DND-41 (cell line): Measurements from ENCODE around the gene TSC2.
"Not testable (repeated sequence)": the region's sequence is repeated elsewhere in the genome, so short reads cannot be mapped to it uniquely, and the experiment has no call there.

Experiments used
- ATAC-seq: fragments of 200-7000 bp; cut with Tn5 transposase; 3 replicates; pipeline ENCODE4 v1.9.1; 2021; ENCODE audit warnings: low read depth; ENCODE audit not compliant: insufficient read depth
- DNase-seq: peaks from one replicate; pipeline ENCODE4 v3.0.0-alpha.2; 2020
- H2AFZ ChIP-seq: 2 replicates; pipeline ENCODE4 v1.6.0; 2012; ENCODE audit warnings: low read depth, low read length
- H3K27ac ChIP-seq: 2 replicates; pipeline ENCODE4 v1.5.1; 2012; ENCODE audit warnings: low read length, inconsistent platforms
- H3K27me3 ChIP-seq: fragments of 200-600 bp; sonication (generic); 2 replicates; pipeline ENCODE4 v1.6.0; 2012; ENCODE audit warnings: low read length, mild to moderate bottlenecking, inconsistent platforms; ENCODE audit not compliant: insufficient read depth, poor library complexity
- H3K36me3 ChIP-seq: 2 replicates; pipeline ENCODE4 v1.5.1; 2012; ENCODE audit warnings: low read length, inconsistent platforms; ENCODE audit not compliant: insufficient read depth
- H3K4me1 ChIP-seq: 2 replicates; pipeline ENCODE4 v1.5.1; 2012; ENCODE audit warnings: mild to moderate bottlenecking, low read length; ENCODE audit not compliant: insufficient read depth
- H3K4me2 ChIP-seq: 2 replicates; pipeline ENCODE4 v1.6.0; 2012; ENCODE audit warnings: mild to moderate bottlenecking, moderate library complexity, low read length, inconsistent platforms; ENCODE audit not compliant: insufficient read depth
- H3K4me3 ChIP-seq, 2 experiments: fragments of 200-600 bp in 1 of 2; shearing (Covaris generic) in 1 of 2; 2 replicates each; pipeline ENCODE4 v1.5.1; 2012 to 2016; ENCODE audit warnings: inconsistent platforms in 2 of 2, low read length in 2 of 2, mild to moderate bottlenecking in 2 of 2, low read depth in 1 of 2, moderate library complexity in 1 of 2
- H3K79me2 ChIP-seq: 2 replicates; pipeline ENCODE4 v1.6.0; 2012; ENCODE audit warnings: low read length, inconsistent platforms; ENCODE audit not compliant: insufficient read depth
- H3K9ac ChIP-seq: 2 replicates; pipeline ENCODE4 v1.6.0; 2012; ENCODE audit warnings: low read depth, mild to moderate bottlenecking, inconsistent platforms, low read length, moderate library complexity
- H3K9me3 ChIP-seq: 2 replicates; pipeline ENCODE4 v1.5.1; 2012; ENCODE audit warnings: low read length, moderate library complexity, mild to moderate bottlenecking, inconsistent platforms; ENCODE audit not compliant: insufficient read depth, severe bottlenecking
- H4K20me1 ChIP-seq: 2 replicates; pipeline ENCODE4 v1.6.0; 2012; ENCODE audit warnings: low read length; ENCODE audit not compliant: insufficient read depth
- CTCF ChIP-seq: IDR thresholded peaks from 2 replicates; pipeline ENCODE4 v1.5.1; 2012; ENCODE audit warnings: borderline replicate concordance, low read length, moderate library complexity, mild to moderate bottlenecking; ENCODE audit not compliant: poor library complexity, severe bottlenecking; ENCODE audit errors: extremely low read depth
- EZH2 ChIP-seq: IDR thresholded peaks from 3 replicates; pipeline ENCODE4 v1.6.1; 2012; ENCODE audit warnings: borderline replicate concordance, low read depth, mild to moderate bottlenecking, moderate library complexity, low read length, inconsistent platforms; ENCODE audit not compliant: severe bottlenecking

TSC2 gene

DNA sequence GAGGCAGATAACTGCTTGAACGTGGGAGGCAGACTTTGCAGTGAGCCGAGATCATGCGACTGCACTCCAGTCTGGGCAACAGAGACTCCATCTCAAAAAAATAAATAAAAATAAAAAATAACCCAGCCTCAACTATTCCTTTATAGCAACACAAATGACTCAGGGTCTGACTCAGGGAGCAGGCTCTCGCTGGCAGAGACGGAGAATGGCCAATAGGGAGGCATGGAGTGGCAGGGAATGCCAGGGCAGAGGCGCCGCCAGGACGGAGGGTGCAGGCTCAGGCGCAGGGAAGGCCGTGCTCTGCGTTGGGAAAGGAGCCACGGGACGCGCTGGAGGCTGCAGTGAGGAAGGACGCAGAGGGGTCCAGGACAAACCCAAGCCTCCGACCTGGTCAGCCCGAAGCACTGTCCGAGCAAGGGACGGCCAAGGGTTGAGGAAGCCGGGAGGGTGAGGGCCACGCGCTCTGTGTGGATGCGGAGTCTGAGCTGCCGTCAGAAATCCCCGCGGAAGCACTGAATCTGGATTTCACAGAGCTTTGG lies 47.6 kb downstream of the TSC2 start:
- Histone ChIP-seq H3K4me1 (no peaks in the 10 kb centered on the region), H3K79me2 (no peaks in the 10 kb centered on the region), H3K4me2 (no peak overlapping the region), H2AFZ (no peak overlapping the region), H3K27ac (no peak overlapping the region), H3K9me3 (no peaks in the 10 kb centered on the region), H3K27me3 (no peaks in the 10 kb centered on the region), H3K36me3 (peaks cover 64% of the 10 kb centered on the region), H3K4me3 (no peak overlapping the region), H3K9ac (no peak overlapping the region), H4K20me1 (no peaks in the 10 kb centered on the region; the same call in 1 of the 2 replicates)
- TF ChIP-seq CTCF = no peak
- TF ChIP-seq EZH2 = no peak
- no peak for ATAC-seq
- DNase-seq = no peak

GRCh38 chr16:2095918-2096582 lies 48.3 kb downstream of the TSC2 start:
- Histone ChIP-seq H2AFZ (no peak overlapping the region), H4K20me1 (no peaks in the 10 kb centered on the region), H3K4me2 (no peak overlapping the region), H3K9me3 (no peaks in the 10 kb centered on the region), H3K79me2 (no peaks in the 10 kb centered on the region), H3K4me3 (no peak overlapping the region), H3K27ac (no peak overlapping the region), H3K9ac (no peak overlapping the region), H3K27me3 (no peaks in the 10 kb centered on the region), H3K4me1 (no peaks in the 10 kb centered on the region), H3K36me3 (peaks cover 62% of the 10 kb centered on the region)
- no peak for TF ChIP-seq CTCF
- no peak for TF ChIP-seq EZH2
- DNase-seq (no peak), ATAC-seq (no peak)

DNA sequence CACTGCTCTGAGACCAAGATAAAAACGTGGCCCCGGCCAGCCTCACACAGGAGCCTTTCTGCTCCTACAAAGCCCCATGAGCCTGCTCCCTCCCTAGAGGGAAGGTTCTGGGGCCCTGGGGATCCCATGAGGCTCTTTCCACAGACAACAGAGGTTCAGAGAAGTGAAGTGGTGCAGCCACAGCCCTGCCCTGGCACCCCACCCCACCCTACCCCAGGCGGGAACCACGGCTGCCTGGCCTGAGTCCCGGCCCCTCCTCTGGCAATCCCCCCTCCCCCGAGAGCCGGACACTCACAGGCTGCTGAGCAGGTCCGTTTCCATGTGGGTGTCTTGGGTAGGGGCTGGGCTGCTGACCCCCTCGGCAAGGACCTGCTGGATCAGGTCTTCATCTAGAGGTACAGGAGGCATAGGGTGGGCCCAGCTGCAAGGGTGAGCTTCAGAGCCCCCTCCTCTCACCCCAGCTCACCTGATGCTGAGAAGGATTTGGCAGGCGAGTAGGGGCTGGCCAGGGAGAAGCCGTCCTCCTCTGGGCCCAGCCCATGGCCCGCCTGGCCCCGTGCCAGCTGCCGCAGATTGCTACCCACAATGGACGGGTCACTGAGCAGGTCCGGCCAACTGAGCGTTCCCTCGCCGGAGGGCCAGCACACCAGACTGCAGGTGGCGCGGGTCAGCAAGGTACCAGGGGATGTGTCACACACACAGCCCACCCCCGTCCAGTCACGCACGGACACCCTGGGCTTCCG lies 49.2 kb downstream of the TSC2 start:
- Histone ChIP-seq H4K20me1 (no peaks in the 10 kb centered on the region), H3K27me3 (no peaks in the 10 kb centered on the region), H3K27ac (no peak overlapping the region), H3K4me1 (no peaks in the 10 kb centered on the region), H3K79me2 (no peaks in the 10 kb centered on the region), H3K4me2 (no peak overlapping the region), H2AFZ (no peak overlapping the region), H3K36me3 (peaks cover 58% of the 10 kb centered on the region), H3K9ac (no peak overlapping the region), H3K4me3 (no peak overlapping the region), H3K9me3 (no peaks in the 10 kb centered on the region)
- no peak for ATAC-seq
- DNase-seq = no peak
- TF ChIP-seq EZH2 (no peak), CTCF (no peak)

DNA sequence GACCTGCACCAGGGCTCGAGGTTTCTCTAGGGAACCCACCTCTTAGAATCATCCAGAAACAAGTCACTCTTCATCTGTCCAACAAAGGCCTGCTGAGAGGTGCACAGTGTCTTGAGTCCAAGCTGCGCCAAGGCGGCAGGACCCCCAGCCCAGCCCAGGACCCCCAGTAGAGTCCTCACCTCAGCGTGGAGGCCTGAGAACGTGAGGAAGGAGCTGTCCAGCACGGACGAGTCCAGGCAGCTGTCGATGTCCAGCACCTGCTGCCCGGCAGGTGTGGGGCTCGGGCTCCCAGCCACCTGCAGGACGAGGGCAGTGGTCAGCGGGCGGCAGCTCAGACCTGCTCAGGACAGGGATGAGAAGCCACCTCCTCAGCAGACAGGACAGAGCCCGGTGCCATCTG lies 49.9 kb downstream of the TSC2 start:
- not testable (repeated sequence) for H3K27me3 ChIP-seq, H3K4me3 ChIP-seq

DNA sequence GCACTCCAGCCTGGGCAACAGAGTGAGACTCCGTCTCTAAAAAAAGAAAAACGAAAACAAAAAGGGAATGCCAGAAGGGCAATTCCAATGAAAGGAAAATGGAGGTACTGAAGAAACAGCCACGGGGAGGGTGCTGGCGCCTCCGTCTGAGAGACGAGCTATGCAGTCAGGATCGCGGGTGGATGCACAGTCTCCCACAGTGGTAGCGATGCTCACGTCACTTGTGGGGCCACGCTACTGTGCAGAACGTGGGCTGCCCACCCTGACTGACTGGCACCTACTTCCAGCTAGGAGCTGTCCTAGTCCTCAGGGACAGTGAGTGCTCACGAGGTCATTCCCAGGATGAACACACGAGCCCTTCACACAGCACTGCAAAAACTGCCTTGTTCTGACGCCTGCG lies 53.8 kb downstream of the TSC2 start:
- not testable (repeated sequence) for H3K27ac ChIP-seq, ATAC-seq, H3K9me3 ChIP-seq, H3K4me3 ChIP-seq, H3K9ac ChIP-seq, H3K27me3 ChIP-seq, DNase-seq, H3K79me2 ChIP-seq, H2AFZ ChIP-seq, H4K20me1 ChIP-seq, H3K4me2 ChIP-seq, H3K4me1 ChIP-seq
- peaks cover 30% of the 10 kb centered on the region for H3K36me3 ChIP-seq

More for the DNA sequence above, 49.9 kb downstream of the TSC2 start:
- ATAC-seq, DNase-seq, H2AFZ ChIP-seq, H4K20me1 ChIP-seq, H3K9ac ChIP-seq, H3K4me2 ChIP-seq, H3K79me2 ChIP-seq, H3K4me1 ChIP-seq, H3K27ac ChIP-seq, H3K9me3 ChIP-seq: not testable (repeated sequence)
- peaks cover 55% of the 10 kb centered on the region for H3K36me3 ChIP-seq
